ENCODE data around the gene NXF1. TPM values are rescaled to one million over a fixed set of nuclear protein-coding genes. Genes with fewer than 3 reads are reported as not detected.
A peak's percentile ranks its signal among the peaks of the same experiment; 100 is the strongest.
"Not testable (repeated sequence)": the region's sequence is repeated elsewhere in the genome, so short reads cannot be mapped to it uniquely, and the experiment has no call there.

NXF1 gene
- total RNA-seq, 4 donors from 2014 or later: 51.9 to 101 (median 78.3) TPM

DNA sequence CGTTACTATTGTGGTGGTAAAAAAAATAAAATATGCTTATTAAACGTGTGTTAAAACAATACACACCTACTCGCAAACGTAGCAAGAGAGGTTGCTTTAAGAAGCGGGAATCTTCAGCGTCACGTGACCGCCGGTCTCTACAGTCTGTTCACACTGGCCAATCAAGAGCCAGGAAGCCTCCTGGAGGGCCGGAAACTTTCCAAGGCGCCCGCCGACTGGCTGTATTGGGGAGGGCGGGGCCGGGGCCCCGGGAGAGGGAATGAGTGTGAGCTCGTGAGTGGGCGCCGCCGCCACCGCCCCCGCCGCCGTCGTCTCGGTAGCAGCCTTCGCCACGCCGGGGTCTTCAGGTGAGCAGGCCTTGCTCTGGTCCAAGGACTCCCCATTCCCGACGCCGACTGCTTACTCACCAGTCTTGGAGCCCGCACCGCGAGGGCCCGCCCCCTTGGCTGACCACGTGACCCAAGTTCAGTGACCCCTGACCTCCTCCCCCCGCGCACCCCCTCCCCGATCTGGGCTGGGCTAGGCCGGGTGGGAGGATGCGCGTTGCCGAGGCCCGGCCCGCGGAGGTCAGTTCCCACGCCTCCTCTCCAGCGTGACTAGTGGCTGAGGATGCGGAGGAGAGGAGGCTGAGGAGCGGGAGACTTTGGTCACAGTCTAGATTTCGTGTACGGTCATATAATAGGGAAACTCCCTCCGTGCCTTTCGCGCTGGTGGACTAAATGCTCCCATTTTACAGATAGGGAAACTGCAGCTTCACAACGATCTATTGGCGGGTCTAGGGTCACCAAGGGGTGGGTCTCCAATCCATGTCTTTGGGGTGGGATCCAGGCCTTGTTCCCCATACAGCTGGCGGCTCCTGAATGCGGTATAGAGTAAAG is 33.9 kb downstream of the NXF1 start, which contains the start of gene TAF6L:
Gene TAF6L, plus strand, starts transcription at position 253 of the 878 bp plus-strand sequence. CDS start 4,388 bp downstream, outside the sequence.
- TF ChIP-seq, protein P1, sequence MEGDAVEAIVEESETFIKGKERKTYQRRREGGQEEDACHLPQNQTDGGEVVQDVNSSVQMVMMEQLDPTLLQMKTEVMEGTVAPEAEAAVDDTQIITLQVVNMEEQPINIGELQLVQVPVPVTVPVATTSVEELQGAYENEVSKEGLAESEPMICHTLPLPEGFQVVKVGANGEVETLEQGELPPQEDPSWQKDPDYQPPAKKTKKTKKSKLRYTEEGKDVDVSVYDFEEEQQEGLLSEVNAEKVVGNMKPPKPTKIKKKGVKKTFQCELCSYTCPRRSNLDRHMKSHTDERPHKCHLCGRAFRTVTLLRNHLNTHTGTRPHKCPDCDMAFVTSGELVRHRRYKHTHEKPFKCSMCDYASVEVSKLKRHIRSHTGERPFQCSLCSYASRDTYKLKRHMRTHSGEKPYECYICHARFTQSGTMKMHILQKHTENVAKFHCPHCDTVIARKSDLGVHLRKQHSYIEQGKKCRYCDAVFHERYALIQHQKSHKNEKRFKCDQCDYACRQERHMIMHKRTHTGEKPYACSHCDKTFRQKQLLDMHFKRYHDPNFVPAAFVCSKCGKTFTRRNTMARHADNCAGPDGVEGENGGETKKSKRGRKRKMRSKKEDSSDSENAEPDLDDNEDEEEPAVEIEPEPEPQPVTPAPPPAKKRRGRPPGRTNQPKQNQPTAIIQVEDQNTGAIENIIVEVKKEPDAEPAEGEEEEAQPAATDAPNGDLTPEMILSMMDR (IDR thresholded peaks at IDR 0.05): no peak
- DNase-seq (ENCODE audit: low spot score) (peak; percentile 94), ATAC-seq (ENCODE audit: low FRiP score) (peak; percentile 99)

DNA sequence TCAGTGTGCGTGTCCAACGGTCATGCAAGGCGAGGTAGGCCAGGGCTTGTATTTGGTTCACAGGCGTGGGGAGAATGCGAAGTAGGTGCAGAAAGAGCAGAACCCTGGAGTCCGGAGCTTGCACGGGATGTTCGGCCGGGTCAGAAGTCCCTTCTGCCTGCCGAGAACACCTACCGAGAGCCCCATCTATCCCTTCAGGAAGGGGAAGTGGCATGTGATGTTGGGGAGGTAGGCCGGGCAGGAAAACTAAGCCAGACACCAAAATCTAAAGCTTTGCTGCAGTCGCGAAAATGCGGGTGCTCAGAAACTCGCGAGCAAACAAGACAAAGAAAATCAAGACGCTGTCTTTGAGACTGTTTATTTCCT is 34.5 kb downstream of the NXF1 start:
- no peak for DNase-seq (ENCODE audit: low spot score)
- TF ChIP-seq, protein P1 (IDR thresholded peaks at IDR 0.05): no peak
- ATAC-seq (ENCODE audit: low FRiP score): peak; percentile 25

DNA sequence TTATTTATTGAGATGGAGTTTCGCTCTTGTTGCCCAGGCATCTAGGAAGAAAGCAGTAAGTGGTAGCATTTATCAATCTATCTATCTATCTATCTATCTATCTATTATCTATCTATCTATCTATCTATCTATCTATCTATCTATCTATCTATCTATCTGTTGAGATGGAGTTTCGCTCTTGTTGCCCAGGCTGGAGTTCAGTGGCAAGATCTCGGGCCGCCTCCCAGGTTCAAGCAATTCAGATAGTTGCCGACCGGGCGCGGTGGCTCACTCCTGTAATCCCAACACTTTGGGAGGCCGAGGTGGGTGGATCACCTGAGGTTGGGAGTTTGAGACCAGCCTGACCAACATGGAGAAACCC is 44.4 kb downstream of the NXF1 start:
- not testable (repeated sequence) for DNase-seq (ENCODE audit: low spot score); ATAC-seq (ENCODE audit: low FRiP score)

DNA sequence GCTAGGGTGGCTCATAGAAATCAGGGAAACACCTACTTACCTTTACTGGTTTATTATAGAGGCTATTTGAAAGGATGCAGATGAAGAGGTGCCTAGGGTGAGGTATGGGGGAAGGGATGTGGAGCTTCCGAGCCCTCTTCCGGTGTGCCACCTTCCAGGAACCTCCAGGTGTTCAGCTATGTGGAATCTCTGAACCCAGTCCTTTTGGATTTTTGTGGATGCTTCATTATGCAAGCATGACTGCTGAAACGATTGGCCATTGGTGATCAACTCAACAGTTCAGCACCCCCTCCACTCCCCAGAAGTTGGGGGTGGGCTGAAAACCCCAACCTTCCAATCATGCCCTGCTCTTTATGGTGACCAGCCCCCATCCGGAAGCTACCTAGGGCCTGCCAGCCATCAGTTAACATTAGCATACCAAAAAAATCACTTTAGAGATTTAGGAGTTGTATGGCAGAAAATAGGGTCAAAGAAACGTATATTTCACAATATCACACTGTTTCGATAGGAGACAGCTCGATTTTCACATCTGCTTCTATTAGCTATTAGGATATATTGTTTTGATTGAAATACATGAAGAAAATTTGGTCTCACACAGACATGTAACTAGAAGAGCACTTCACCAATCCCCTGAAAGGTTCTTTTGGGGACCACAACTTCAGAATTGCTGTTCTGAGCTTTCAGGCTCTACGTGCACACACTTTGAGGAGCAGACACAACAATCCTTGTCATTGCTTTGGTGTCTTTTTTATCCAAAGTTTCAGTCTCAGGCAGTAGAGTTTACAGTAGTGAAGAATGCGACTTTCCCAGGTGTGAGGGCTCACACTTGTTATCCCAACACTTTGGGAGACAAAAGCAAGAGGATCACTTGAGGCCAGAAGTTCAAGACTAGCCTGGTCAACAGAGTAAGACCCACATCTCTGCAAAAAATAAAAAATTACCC is 47.1 kb downstream of the NXF1 start:
- TF ChIP-seq, protein P1 (IDR thresholded peaks at IDR 0.05): no peak
- DNase-seq (ENCODE audit: low spot score): no peak
- ATAC-seq (ENCODE audit: low FRiP score): no peak

DNA sequence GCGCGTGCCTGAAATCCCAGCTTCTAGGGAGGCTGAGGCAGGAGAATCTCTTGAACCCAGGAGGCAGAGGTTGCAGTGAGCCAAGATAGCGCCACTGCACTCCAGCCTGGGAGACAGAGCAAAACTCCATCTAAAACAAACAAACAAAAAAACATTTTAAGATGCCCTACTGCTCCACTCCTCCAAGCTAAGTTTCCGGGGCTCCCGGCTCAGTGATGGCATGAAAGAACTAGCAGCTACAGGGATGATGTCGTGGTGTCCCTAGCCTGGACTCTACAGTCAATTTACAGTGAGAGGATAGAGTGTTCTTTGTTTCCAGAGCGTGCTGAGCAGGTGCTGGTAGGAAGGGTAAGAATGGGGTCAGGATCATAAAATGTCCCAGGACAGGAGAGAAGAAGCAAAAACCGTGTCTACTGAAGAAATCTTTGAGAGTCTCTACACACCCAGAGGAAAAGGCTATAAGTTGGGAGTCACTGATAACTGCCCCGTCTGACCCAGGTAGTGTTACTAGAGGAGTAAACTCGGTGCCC is 50.1 kb downstream of the NXF1 start:
- ATAC-seq (ENCODE audit: low FRiP score) (no peak), DNase-seq (ENCODE audit: low spot score) (no peak)
- TF ChIP-seq, protein P1 (IDR thresholded peaks at IDR 0.05): no peak

DNA sequence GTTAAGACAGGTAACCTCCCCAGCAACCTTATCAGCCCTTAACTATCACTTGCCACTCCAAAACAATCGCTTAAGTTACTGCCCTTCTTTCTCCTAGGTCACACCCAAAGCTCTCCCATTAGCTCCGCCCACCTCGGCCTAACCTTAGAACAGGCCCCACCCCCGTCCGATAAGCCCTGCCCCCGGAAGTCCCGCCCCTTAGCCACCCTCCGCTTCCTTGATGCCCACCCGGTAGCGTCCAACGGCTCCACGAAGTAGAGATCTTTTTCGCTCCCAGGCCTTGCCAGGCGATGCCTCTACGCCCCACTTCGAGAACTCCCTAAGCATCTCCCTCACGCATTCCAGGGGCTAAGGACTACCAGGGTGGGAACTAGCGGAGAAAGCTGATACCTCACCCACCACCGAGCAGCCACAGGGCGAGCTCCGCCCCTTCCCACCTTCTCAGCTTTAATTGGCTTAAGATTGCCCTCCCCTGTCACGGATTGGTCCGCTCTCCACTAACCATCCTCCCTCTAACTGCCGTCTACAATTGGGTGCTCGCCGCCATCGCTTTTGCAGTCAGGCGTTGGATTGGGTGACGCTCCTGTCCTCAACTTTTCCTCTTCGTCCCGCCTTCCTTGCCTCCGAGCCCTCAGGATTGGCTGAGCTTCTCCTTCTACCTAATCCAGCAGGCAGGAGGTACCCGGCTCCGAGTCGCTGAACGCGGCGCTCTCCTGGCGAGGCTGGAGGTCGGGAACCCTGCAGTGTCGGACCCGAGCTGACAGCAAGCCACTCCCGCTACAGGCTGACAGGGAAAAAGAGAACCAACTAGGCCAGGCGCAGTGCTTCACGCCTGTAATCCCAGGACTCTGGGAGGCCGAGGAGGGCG is 51.3 kb downstream of the NXF1 start, which contains the start of gene ZBTB3:
Gene ZBTB3, minus strand, starts transcription at position 425 of the 868 bp plus-strand sequence. CDS start 496 bp downstream, outside the sequence.
- DNase-seq (ENCODE audit: low spot score) (peak; percentile 95), ATAC-seq (ENCODE audit: low FRiP score) (peak; percentile 100)
- TF ChIP-seq, protein P1 (IDR thresholded peaks at IDR 0.05): no peak

Measured in omental fat pad (tissue), 4 donors.